Measurements from ENCODE around the gene TBL3.

TBL3 gene

DNA sequence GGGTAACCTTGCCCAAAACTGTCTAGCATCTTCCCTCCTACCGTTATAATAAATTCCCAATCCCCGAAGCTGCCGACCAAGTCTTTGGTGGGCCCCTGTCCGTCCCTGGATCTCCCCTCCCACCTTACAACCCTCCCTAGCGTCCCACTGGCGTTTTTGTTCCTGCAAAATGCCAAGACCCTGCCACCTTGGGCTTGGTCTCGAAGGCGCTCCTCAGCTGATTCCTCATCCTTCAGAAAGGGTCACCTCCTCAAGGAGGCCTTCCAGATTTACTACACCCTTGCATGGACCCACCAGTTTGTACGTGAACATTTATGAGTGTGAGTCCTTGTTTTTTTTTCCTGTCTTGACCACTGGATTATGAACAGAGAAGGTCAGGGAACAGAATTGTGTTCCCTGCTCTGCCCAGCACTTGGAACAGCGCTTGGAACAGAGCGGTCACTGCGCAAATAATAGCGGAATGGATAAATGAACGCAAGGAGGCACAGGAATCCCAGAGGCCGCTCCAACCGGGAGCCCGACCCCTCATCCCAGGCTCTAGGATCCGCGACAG, 11.2 kb downstream of the TBL3 start:
- no peak for DNase-seq (ENCODE audit: low spot score)

DNA sequence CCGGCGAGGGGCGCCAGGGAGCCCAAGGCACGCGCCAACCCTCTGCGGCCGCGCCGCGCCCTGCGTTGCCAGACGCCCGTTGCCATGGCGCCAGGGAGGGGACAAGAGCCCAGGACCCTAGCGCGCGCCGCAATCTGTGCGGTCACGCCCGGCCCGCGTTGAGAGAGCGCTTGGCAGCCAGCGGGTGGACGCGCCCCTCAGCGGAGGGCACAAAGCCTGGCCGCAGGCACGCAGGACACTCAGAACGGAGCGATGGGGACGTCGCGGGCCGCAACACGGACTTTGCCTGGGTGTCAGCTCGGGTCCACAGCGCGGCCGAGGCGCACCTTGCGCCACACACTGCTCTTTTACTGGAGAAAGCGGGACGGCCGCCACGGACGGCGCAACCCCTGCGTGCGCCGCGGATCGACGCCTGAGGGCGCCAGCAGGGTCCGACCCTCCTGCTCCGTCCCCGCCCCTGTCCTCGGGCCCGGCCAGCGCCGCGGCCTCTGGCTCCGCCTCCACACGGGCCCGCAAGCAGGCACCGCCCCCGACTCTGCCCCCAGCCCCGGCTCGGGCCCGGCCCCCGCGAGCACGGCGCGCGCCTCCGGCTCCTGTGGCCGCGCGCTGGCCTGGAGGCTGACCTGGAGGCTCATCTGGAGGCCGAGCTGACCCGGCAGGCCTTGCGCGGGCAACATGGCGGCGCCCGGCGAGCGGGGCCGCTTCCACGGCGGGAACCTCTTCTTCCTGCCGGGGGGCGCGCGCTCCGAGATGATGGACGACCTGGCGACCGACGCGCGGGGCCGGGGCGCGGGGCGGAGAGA, 11.9 kb downstream of the TBL3 start, which contains the start of gene GFER:
Gene GFER, plus strand, starts transcription at position 650 of the 803 bp plus-strand sequence. Its CDS starts 26 bp downstream, at position 676.
- peak; percentile 92 for DNase-seq (ENCODE audit: low spot score)

DNA sequence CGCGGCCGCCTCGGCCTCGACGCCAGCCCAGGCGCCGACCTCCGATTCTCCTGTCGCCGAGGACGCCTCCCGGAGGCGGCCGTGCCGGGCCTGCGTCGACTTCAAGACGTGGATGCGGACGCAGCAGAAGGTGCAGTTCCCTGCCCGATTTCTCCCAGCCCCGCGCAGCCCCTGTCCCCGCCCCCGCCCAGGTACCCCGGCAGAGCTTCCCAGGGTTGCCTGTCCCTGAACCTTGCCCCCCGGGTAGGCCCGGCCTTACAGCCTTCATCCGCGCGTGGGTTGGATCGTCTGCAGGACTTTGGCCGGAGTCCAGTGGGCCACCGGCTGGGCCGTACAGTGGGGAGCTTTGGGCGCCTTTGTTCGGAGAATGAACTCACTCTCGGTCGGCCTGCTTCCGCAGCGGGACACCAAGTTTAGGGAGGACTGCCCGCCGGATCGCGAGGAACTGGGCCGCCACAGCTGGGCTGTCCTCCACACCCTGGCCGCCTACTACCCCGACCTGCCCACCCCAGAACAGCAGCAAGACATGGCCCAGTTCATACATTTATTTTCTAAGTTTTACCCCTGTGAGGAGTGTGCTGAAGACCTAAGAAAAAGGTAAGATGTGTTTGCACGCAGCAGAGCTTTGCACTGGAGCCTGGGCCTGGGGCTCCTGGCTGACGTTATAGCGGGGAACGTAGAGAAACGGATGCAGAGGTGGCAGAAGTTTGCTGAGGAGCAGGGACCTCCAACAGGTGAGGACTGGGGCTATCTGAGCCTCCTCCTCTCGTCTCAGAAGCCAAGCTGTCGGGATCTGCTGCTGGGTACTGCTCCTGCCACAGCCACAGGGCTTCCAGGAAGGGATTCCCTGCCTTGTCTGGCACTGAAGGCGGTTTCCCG, 12.7 kb downstream of the TBL3 start:
- DNase-seq (ENCODE audit: low spot score) = peak; percentile 31

DNA sequence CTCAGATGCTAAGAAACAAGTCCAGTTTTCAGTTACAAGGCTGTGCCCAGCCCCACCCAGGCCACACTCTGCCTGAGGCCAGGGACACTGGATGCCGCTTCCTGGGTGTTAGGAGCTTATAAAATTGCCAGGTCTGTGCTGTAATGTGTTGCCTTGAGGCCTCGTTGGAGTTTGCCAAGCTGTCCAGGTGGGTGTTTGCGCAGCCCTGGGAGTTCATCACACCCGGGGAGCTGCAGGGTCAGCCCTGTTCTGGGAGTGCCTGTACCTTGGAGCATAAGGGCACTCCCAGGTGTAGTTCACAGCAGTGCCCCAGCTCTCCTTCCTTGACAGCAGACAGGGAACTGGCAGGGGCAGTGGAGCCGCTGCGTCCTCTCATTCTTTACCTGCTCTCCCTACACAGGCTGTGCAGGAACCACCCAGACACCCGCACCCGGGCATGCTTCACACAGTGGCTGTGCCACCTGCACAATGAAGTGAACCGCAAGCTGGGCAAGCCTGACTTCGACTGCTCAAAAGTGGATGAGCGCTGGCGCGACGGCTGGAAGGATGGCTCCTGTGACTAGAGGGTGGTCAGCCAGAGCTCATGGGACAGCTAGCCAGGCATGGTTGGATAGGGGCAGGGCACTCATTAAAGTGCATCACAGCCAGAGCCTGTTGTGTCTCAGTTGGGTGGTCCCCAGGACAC, 13.8 kb downstream of the TBL3 start:
- no peak for DNase-seq (ENCODE audit: low spot score)

DNA sequence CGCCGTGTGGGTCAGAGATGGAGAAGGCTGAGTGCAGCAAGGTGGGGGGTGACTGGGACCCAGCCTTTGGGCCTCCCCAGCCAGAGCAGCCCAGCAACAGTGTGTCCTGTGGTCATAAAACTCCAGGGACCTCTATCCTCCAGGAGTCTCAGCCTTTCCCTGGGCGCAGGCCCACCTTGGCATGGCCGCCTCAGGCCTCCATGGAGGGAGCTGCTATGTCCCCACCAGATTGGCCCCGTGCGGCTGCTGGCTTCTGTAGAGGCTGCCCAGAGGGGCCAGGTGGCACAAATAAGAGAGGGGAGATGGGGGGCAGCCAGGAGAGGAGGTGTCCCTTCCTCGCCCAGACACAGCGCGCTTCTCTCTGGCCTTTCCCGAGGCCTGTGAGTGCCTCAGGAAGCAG, 15.3 kb downstream of the TBL3 start:
- no peak for DNase-seq (ENCODE audit: low spot score)

DNA sequence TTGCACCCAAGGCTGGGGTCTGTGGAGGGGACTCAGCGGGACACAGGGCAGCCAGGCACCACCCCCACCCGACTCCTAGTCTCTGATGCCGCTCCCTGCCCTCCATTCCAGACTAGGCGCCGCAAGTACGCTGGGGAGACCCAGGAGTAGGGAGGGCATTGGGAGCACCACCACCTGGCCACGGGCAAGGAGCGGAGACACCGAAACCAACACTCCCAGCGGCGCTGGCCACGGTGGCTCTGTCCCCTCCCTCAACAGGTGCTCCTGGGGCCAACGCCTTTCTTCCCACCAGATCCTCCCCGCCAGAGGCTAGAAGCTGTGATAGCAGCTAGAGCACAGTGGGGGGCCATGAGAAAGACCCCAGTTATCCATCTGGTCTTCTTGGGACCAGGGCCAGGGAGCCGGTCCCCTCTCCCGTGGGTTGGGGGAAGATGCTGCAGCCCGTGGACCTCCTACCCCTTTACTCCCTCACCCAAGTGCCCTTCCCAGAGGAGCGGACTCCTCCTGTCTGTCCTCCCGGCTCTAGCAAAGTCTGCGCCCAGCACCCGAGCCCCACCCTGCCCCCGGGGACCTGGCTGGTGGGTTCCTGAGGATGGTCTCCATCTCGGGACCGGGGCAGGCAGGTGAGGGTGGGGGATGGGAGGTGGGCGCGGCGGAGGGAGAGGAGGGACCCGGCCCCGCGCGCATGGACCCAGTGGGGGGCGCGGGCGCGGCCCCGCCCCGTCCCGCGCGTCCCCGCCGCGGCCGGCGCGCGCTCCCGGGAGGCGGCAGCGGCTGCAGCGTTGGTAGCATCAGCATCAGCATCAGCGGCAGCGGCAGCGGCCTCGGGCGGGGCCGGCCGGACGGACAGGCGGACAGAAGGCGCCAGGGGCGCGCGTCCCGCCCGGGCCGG, 17.6 kb downstream of the TBL3 start, which contains the start of gene SYNGR3:
Gene SYNGR3, plus strand, starts transcription at position 762 of the 892 bp plus-strand sequence. CDS start 133 bp downstream, outside the sequence.
- no peak for DNase-seq (ENCODE audit: low spot score)

DNA sequence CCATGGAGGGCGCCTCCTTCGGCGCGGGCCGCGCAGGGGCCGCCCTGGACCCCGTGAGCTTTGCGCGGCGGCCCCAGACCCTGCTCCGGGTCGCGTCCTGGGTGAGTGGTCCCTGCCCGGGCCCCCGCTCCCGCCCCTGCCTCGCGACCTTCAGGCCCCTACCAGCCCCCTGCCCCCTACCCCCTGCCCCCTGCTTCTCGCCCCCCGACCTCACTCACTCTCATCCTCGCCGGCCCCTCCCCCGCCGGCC, 18.2 kb downstream of the TBL3 start:
- DNase-seq (ENCODE audit: low spot score) = no peak

DNA sequence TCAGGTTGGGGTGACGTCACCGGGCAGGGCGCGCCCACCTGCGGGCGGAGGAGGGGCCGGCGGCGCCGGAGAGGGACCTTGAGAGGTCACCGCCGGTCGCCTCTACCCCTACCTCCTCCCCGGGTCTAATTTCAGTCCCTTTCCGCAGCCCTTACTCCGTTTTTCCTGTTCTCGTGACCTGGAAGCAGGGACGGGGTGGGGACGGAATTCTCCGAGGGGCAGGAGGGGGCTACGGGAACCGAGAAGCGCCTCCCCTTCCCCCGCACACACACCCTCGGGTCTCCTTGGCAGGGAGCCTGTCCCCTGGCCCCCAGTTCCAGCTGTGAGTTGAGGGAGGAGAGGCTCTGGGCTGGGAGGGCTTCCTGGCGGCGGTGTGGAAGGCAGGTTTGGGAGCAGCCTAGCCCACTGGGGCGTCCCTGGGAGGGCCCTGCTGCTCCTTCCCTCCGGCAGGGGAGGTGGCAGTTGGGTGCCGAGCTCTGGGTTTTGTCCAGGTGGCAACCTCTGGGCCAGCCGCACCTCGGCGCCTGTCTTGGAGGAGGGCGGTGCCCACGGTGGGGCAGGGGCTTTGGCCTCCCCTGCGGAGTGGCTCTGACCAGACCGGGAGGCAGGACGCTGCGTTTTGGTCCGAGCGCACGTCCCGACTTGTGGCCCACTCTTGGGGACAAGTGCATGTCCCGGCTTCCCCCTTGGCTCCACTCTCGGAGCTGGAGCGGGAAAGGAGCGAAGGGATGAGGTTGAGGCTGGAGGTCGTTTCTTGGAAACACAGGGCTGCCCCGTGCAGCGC, 18.7 kb downstream of the TBL3 start:
- no peak for DNase-seq (ENCODE audit: low spot score)

DNA sequence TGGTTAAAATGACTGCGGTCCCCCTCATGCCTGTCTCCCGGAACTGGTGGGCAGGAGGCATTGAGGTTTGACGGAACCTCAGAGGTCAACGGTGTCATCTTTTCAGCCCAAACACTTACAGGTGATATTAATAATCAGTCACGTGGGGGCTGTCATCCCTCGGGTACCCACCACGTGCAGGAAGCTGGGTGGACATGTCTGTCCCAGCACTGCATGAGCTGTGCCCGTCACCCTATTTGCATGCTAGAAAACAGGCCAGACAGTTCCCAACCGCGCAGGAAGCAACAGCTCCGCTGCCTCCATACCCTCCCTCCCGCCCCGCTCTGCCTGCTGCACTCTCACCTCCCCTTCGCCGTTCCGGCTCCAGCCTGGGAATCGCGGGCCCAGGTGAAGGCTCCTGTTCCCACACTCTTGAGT, 19.3 kb downstream of the TBL3 start:
- no peak for DNase-seq (ENCODE audit: low spot score)

DNA sequence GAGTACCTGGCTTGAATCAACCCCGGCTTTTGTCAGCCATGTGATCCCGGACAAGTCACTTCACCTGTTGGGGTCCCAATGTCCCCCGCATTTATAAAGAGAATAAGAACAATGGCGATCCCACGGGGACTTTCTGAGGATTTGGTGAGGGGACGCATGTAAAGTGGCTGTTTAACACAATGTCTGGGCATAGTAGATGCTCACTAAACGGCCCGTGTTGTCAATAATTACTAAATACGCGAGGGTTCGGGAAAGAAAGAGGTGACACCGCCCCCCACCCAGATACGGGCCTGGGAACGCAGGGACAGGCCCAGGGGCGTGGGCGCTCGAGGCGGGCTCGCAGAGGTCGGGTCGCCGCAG, 19.7 kb downstream of the TBL3 start:
- DNase-seq (ENCODE audit: low spot score) = no peak

DNA sequence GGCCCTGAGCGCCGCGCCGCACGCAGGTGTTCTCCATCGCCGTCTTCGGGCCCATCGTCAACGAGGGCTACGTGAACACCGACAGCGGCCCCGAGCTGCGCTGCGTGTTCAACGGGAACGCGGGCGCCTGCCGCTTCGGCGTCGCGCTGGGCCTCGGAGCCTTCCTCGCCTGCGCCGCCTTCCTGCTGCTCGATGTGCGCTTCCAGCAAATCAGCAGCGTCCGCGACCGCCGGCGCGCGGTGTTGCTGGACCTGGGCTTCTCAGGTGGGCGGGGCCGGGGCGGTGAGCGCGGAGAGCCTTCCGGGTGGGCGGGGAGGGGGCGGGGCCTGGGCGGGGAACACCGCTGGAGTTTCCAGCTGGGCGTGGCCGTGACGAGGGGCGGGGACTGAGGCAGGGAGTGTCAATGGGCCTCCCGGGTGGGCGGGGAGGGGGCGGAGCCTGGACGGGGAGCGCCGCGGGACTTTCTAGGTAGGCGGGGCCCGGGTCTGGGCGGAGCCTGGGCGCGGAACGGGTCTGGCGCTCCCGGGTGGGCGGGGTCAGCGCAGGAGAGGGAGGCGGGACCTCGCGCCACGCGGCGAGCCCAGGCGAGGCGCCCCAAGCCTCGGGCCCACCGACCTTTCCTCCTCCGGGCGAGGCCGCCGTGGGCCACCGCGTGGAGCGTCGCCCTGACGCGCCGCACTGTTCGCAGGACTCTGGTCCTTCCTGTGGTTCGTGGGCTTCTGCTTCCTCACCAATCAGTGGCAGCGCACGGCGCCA, 20.3 kb downstream of the TBL3 start:
- peak; percentile 77 for DNase-seq (ENCODE audit: low spot score)

DNA sequence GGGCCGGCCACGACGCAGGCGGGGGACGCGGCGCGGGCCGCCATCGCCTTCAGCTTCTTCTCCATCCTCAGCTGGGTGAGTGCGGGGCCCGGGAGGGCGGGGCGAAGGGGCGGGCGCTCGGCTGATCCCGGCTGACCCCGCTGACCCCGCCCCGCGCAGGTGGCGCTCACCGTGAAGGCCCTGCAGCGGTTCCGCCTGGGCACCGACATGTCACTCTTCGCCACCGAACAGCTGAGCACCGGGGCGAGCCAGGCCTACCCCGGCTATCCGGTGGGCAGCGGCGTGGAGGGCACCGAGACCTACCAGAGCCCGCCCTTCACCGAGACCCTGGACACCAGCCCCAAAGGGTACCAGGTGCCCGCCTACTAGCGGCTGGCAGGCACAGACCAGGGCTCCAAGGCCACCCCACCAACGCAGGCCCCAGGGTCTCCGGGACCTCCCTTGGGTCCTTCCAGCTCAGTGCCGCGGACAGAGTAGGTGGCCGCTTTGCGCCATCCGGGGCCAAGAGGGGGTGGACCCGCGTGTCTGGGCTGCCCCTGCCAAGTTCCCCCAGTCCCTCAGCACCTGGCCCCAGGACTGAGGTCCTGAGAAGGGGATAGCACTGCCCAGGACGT, 21.0 kb downstream of the TBL3 start:
- no peak for DNase-seq (ENCODE audit: low spot score)

DNA sequence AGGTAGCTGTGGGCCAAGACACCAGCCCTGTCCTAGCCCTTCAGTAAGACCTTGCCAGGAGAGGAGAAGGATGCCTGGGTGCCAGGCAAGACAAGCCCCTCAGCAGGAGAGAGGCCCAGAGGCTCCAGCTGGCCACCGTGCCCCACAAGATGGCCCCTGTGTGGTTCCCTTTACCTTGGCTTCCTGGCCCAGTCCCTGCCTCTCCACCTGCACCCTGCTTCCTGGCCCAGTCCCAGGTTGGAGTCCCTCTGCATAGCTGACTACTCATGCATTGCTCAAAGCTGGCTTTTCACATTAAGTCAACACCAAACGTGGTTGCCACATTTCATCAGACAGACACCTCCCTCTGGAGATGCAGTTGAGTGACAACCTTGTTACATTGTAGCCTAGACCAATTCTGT, 21.9 kb downstream of the TBL3 start:
- no peak for DNase-seq (ENCODE audit: low spot score)

DNA sequence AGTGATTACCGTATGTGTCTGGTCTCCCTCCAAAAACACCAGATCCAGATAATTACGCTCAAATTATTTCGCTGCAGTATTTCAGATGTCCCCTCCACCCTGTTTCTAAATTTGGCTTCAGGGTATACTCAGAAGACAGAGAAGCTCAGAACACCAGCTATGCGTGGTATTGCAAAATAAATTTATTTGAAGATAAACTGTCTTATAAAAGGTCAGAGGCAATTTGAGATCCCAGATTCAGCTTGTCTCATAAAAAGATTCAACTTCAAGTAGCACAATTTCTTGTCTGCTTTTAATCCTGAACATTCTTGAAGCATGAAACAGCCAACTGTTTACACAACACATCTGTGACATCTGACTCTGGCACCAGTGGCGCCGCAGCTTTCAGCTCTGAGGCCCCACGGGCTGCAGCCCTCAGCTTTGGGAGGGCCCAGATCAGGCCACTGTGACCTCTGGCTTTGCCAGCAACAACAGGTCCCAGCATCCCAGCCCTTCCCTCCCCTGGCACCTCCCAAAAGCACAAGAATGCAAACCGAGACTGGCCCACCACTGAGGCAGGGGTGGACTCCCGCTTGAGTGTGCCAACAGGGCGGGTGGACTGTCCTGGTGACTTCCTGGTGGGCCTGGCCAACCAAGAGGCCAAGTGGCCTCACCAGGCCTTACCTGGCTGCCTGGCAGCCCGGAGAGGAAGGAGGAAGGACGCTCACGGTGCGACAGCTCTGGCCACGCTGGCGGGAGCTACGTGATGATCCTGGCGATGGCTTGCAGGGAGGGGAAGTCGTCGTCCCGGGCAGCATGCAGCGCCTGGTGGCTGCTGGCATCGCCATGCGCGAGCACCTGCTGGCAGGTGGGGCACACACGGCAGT, 25.9 kb downstream of the TBL3 start:
- DNase-seq (ENCODE audit: low spot score) = no peak

DNA sequence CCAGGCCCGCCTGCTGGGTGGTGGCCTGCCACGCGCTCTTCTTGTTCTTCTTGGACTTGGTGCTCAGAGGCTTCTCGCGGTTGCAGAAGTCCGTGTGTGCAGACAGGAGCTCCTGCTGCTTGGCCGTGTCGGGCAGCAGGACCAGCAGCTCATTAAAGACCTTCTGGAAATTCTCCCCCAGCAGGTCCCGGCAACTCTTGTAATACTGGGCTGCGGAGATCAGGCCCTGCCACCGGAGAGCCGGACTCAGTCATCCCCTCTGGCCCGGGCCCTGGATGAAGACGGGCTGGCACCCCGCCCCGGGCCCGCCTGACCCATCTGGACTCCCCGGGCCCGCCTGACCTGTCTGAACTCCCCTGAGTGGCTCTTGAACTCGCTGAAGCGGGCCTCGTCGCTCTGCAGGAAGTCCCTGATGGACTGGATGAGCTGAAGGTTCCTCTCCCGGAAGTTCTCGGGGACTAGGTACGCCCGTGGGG, 26.5 kb downstream of the TBL3 start:
- DNase-seq (ENCODE audit: low spot score) = no peak

DNA sequence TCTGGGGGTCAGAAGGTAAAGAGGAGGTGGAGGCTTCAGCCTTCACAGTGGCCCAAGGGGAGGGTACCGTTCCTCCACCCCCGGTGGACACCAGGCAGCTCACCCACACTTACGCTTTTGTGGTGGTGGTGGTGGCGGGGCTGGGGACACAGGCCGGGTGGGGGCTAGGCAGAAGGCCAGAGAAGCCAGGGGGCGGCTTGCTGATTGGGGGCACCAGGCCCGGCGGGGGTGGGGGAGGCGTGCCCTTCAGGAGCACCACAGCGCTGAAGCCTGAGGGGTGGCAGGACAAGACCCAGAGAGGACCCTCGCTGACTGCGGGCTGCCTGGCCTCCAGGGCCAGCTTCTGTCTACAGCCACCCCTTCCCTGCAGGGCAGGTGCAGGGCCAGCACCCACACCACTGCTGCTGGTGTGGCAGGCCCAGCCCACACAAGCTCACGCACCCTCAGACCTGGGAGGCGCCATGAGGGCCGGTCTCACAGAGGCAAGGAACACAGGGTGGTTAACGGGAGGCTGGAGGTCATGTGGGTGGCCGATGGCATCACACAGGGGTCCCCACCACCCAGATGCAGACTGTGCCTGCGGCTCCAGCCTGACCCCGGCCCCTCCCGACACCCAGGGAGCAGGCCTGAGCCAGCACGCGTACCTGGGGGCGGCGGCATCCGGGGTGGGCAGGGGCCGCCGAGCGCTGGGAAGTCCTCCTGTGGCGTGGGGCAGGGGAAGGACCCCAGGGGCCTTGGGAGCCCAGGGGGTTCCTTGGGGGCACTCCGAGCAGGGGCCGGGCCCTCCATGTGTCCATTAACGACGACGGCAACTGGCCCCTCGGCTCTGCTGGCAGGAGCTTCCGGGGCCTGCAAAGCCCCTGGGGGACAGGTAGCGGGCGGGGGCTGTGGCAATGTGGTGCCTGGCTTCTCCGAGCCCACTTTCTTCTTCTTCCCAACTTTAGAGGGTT, 27.3 kb downstream of the TBL3 start:
- no peak for DNase-seq (ENCODE audit: low spot score)

DNA sequence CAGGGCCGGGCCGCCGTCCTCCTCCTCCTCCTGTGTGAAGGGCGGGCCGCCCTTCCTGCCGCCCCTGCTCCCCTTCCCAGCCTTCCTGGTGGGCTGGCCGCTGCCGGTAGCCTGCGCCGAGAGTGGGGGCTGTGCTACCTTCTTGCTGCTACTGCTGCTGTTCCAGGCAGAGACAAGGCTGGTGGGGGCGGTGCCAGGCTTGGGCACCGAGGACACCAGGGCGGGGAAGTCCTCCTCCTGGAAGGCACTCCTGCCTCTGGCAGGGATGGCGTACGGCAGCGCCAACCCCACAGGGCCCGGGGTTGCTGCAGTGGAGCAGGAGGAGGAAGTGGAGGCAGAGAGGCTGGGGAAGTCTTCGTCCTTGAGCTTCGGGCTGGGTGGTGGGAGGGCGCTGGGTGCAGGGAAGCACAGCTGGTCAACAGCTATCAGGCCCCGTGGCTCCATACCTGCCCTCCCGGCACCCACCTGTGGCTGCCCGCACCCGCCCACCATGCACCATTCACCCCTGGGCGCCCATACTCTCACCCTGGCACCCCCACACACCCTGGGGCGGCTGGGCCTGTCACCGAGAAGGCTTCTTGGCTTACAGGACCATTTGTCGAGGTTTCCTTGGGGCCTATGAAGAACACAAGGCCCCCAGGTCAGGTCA, 28.1 kb downstream of the TBL3 start:
- no peak for DNase-seq (ENCODE audit: low spot score)

Data from putamen (tissue), 1 donor.